Immature natural killer cell (primary cell): ENCODE measurements around the gene DHX9. TPM values are rescaled to one million over a fixed set of nuclear protein-coding genes. Genes with fewer than 3 reads are reported as not detected.
A peak's percentile ranks its signal among the peaks of the same experiment; 100 is the strongest.

Experiments
- DNase-seq, 3 donors: peaks; one replicate each; pipeline ENCODE4 v3.0.0; 2022; ENCODE audit warnings: mixed read lengths in 1 of 3
- H3K27ac Mint-ChIP-seq, 6 donors: one replicate each; pipeline ENCODE4 v1.8.0; 2020; ENCODE audit warnings: mixed read lengths in 6 of 6, mild to moderate bottlenecking in 5 of 6, inconsistent platforms in 4 of 6, moderate library complexity in 3 of 6
- H3K27me3 Mint-ChIP-seq, 3 donors: one replicate each; pipeline ENCODE4 v1.8.0; 2020 to 2021; ENCODE audit warnings: low read depth in 3 of 3, mild to moderate bottlenecking in 3 of 3, mixed read lengths in 3 of 3, moderate library complexity in 3 of 3, inconsistent platforms in 1 of 3
- H3K36me3 Mint-ChIP-seq, 3 donors: one replicate each; pipeline ENCODE4 v1.8.0; 2020; ENCODE audit warnings: mixed read lengths in 3 of 3, inconsistent platforms in 2 of 3, mild to moderate bottlenecking in 2 of 3
- H3K4me1 Mint-ChIP-seq, 2 donors: one replicate each; pipeline ENCODE4 v1.8.0; 2020; ENCODE audit warnings: inconsistent platforms in 2 of 2, mild to moderate bottlenecking in 2 of 2, mixed read lengths in 2 of 2, moderate library complexity in 1 of 2
- H3K4me3 Mint-ChIP-seq, 5 donors: one replicate each; pipeline ENCODE4 v1.8.0; 2020; ENCODE audit warnings: mild to moderate bottlenecking in 5 of 5, mixed read lengths in 5 of 5, inconsistent platforms in 3 of 5, moderate library complexity in 3 of 5
- H3K9me3 Mint-ChIP-seq, 6 donors: one replicate each; pipeline ENCODE4 v1.8.0; 2020; ENCODE audit warnings: mild to moderate bottlenecking in 6 of 6, mixed read lengths in 6 of 6, inconsistent platforms in 4 of 6, moderate library complexity in 3 of 6
- polyA plus RNA-seq, 3 donors: library from polyadenylated mRNA; unstranded; fragments of 300-500 nt; fragmentation: Illumina TruSeq; gene quantifications; one replicate each; pipeline ENCODE4 v1.2.3, GENCODE V29; 2021

Gene DHX9
- polyA plus RNA-seq: 100 to 1,000 TPM in 1 of 3 donors, 10 to 100 TPM in 2; 71.0 to 102 (median 96.5) TPM

- Mint-ChIP-seq H3K4me3 (peak within 1 kb of the TSS; percentile 92 to 98 (median 97)), H3K27me3 (peaks cover 7 to 19% (median 13%) of the 10 kb centered on the region in 3 donors), H3K9me3 (no peaks in the 10 kb centered on the region), H3K27ac (peak within 1 kb of the TSS; percentile 91 to 98 (median 95)), H3K36me3 (no peaks in the 10 kb centered on the region), H3K4me1 (peaks cover 52 to 57% of the 10 kb centered on the region in 2 donors)
- peak; percentile 96 to 97 (median 97) for DNase-seq
Measured at GRCh38 chr1:182839209-182840066, at the start of gene DHX9. Gene DHX9 (plus strand): TSS chr1:182839347. CDS start chr1:182842567, 3,220 bp downstream.

- Mint-ChIP-seq H3K4me1 (peaks cover 11 to 13% of the 10 kb centered on the region in 2 donors), H3K27ac (no peak overlapping the region), H3K36me3 (peaks cover 0 to 11% (median 0%) of the 10 kb centered on the region in 3 donors), H3K27me3 (peaks cover 0 to 5% (median 5%) of the 10 kb centered on the region in 3 donors), H3K9me3 (no peaks in the 10 kb centered on the region), H3K4me3 (peak overlapping the region in 2 of 5 donors; percentile 3 to 44)
- DNase-seq: no peak
Measured at GRCh38 chr1:182791281-182792179, 47.6 kb upstream of the DHX9 start.

- Mint-ChIP-seq H3K27ac (no peak overlapping the region), H3K9me3 (no peaks in the 10 kb centered on the region), H3K4me3 (no peak overlapping the region), H3K36me3 (peaks cover under 1 to 21% (median 7%) of the 10 kb centered on the region in 3 donors), H3K27me3 (peaks cover 0 to 4% (median 2%) of the 10 kb centered on the region in 3 donors), H3K4me1 (peaks cover 8 to 9% of the 10 kb centered on the region in 2 donors)
- no peak for DNase-seq
Measured at GRCh38 chr1:182794091-182794490, 45.1 kb upstream of the DHX9 start.

- Mint-ChIP-seq H3K27ac (no peak overlapping the region), H3K27me3 (peaks cover 0 to 4% (median 2%) of the 10 kb centered on the region in 3 donors), H3K36me3 (peaks cover 3 to 23% (median 7%) of the 10 kb centered on the region in 3 donors), H3K4me1 (peaks cover 5 to 6% of the 10 kb centered on the region in 2 donors), H3K9me3 (no peaks in the 10 kb centered on the region), H3K4me3 (no peak overlapping the region)
- DNase-seq: no peak
Measured at GRCh38 chr1:182794676-182795201, 44.4 kb upstream of the DHX9 start.

GRCh38 chr1:182795563-182796228, 43.5 kb upstream of the DHX9 start:
- H3K9me3 Mint-ChIP-seq: no peaks in the 10 kb centered on the region
- no peaks in the 10 kb centered on the region for H3K4me1 Mint-ChIP-seq
- H3K27me3 Mint-ChIP-seq: peaks cover 1 to 4% (median 2%) of the 10 kb centered on the region in 3 donors
- DNase-seq: no peak
- H3K36me3 Mint-ChIP-seq: peaks cover 3 to 23% (median 7%) of the 10 kb centered on the region in 3 donors
- no peak overlapping the region for H3K27ac Mint-ChIP-seq
- H3K4me3 Mint-ChIP-seq: no peak overlapping the region

GRCh38 chr1:182802006-182802803, 36.9 kb upstream of the DHX9 start:
- peaks cover 9 to 30% (median 21%) of the 10 kb centered on the region in 3 donors for H3K36me3 Mint-ChIP-seq
- DNase-seq: no peak
- H3K27me3 Mint-ChIP-seq: peaks cover 0 to 1% (median 0%) of the 10 kb centered on the region in 3 donors
- no peak overlapping the region for H3K27ac Mint-ChIP-seq
- no peak overlapping the region for H3K4me3 Mint-ChIP-seq
- H3K9me3 Mint-ChIP-seq: no peaks in the 10 kb centered on the region
- H3K4me1 Mint-ChIP-seq: no peaks in the 10 kb centered on the region

- H3K4me1 Mint-ChIP-seq: no peaks in the 10 kb centered on the region
- peaks cover 16 to 33% (median 24%) of the 10 kb centered on the region in 3 donors for H3K36me3 Mint-ChIP-seq
- no peak overlapping the region for H3K4me3 Mint-ChIP-seq
- no peak overlapping the region for H3K27ac Mint-ChIP-seq
- H3K27me3 Mint-ChIP-seq: peaks cover 0 to 2% (median 1%) of the 10 kb centered on the region in 3 donors
- no peaks in the 10 kb centered on the region for H3K9me3 Mint-ChIP-seq
- DNase-seq: no peak
Measured at GRCh38 chr1:182803846-182804245, 35.3 kb upstream of the DHX9 start.

- Mint-ChIP-seq H3K4me1 (no peaks in the 10 kb centered on the region), H3K27ac (no peak overlapping the region), H3K9me3 (no peaks in the 10 kb centered on the region), H3K36me3 (peaks cover 13 to 36% (median 23%) of the 10 kb centered on the region in 3 donors), H3K4me3 (no peak overlapping the region), H3K27me3 (peaks cover 0 to 2% (median 0%) of the 10 kb centered on the region in 3 donors)
- no peak for DNase-seq
Measured at GRCh38 chr1:182806015-182806678, 33.0 kb upstream of the DHX9 start.

- H3K27ac Mint-ChIP-seq: no peak overlapping the region
- peaks cover 17 to 43% (median 26%) of the 10 kb centered on the region in 3 donors for H3K36me3 Mint-ChIP-seq
- no peaks in the 10 kb centered on the region for H3K4me1 Mint-ChIP-seq
- no peak for DNase-seq
- H3K27me3 Mint-ChIP-seq: peaks cover 0 to 2% (median 0%) of the 10 kb centered on the region in 3 donors
- no peaks in the 10 kb centered on the region for H3K9me3 Mint-ChIP-seq
- H3K4me3 Mint-ChIP-seq: no peak overlapping the region
Measured at GRCh38 chr1:182807907-182808306, 31.2 kb upstream of the DHX9 start.

- no peaks in the 10 kb centered on the region for H3K9me3 Mint-ChIP-seq
- peaks cover 12 to 33% (median 26%) of the 10 kb centered on the region in 3 donors for H3K36me3 Mint-ChIP-seq
- no peak overlapping the region for H3K4me3 Mint-ChIP-seq
- H3K27ac Mint-ChIP-seq: no peak overlapping the region
- H3K27me3 Mint-ChIP-seq: peaks cover 0 to 2% (median 0%) of the 10 kb centered on the region in 3 donors
- DNase-seq: no peak
- H3K4me1 Mint-ChIP-seq: no peaks in the 10 kb centered on the region
Measured at GRCh38 chr1:182809414-182809957, 29.7 kb upstream of the DHX9 start.

GRCh38 chr1:182811975-182812722, 27.0 kb upstream of the DHX9 start:
- Mint-ChIP-seq H3K9me3 (no peaks in the 10 kb centered on the region), H3K27me3 (peaks cover 0 to 2% (median 0%) of the 10 kb centered on the region in 3 donors), H3K36me3 (peaks cover 15 to 23% (median 19%) of the 10 kb centered on the region in 3 donors), H3K4me1 (no peaks in the 10 kb centered on the region), H3K4me3 (no peak overlapping the region), H3K27ac (no peak overlapping the region)
- no peak for DNase-seq
